Activated B cell treated with CpG ODN at 0.5 μM for 24 hours (primary cell): ENCODE measurements around the gene SPANXN5. TPM values are rescaled to one million over a fixed set of nuclear protein-coding genes. Genes with fewer than 3 reads are reported as not detected.
"Not testable (repeated sequence)": the region's sequence is repeated elsewhere in the genome, so short reads cannot be mapped to it uniquely, and the experiment has no call there.

Experiments
- ATAC-seq: fragments of 200-7000 bp; cut with Tn5 transposase; one replicate; pipeline ENCODE4 v1.10.0; 2021; ENCODE audit warnings: low read depth, mild to moderate bottlenecking, moderate library complexity
- CTCF ChIA-PET: fragments of 350-600 bp; sonication (Branson Sonifier 250); formaldehyde crosslinking; loops from one replicate; lab custom pipeline; 2021; ENCODE audit warnings: antibody characterized with exemption; lab: Charles Lee
- POLR2A ChIA-PET: fragments of 350-600 bp; sonication (Branson Sonifier 250); formaldehyde crosslinking; loops from one replicate; lab custom pipeline; 2021; ENCODE audit warnings: antibody characterized with exemption; lab: Charles Lee
- DNase-seq: peaks from one replicate; pipeline ENCODE4 v3.0.0; 2022
- H3K27ac Mint-ChIP-seq: one replicate; pipeline ENCODE4 v1.8.0; 2020; ENCODE audit warnings: mixed read lengths
- H3K27me3 Mint-ChIP-seq: one replicate; pipeline ENCODE4 v1.8.0; 2021; ENCODE audit warnings: mixed read lengths
- H3K36me3 Mint-ChIP-seq: one replicate; pipeline ENCODE4 v1.8.0; 2021; ENCODE audit warnings: low read depth, mixed read lengths
- H3K4me1 Mint-ChIP-seq: one replicate; pipeline ENCODE4 v1.8.0; 2021; ENCODE audit warnings: mixed read lengths
- H3K4me3 Mint-ChIP-seq: one replicate; pipeline ENCODE4 v1.8.0; 2020; ENCODE audit warnings: mild to moderate bottlenecking, mixed read lengths
- H3K9me3 Mint-ChIP-seq: one replicate; pipeline ENCODE4 v1.8.0; 2020; ENCODE audit warnings: mixed read lengths
- CTCF ChIP-seq: fragments of 200-600 bp; IDR thresholded peaks from one replicate; pipeline ENCODE4 v1.8.0; 2022; ENCODE audit warnings: antibody characterized with exemption, mild to moderate bottlenecking
- intact Hi-C: fragments of 100-400 bp; cut with micrococcal nuclease; formaldehyde crosslinking; loops from one replicate; pipeline ENCODE4 v1.15.1; 2024
- total RNA-seq: library from RNA; stranded (reverse); gene quantifications from 2 replicates; pipeline ENCODE4 v1.2.3, GENCODE V29; 2022

SPANXN5 gene
- total RNA-seq: not detected in 2 replicates

GRCh38 chrX:52797327-52797726, at the start of gene SPANXN5:
Gene SPANXN5, minus strand, starts transcription at chrX:52797427. Its CDS starts 79 bp downstream, at chrX:52797348.
- H3K27ac Mint-ChIP-seq, DNase-seq, POLR2A ChIA-PET, H3K27me3 Mint-ChIP-seq, H3K4me1 Mint-ChIP-seq, intact Hi-C loops, H3K9me3 Mint-ChIP-seq, ATAC-seq, H3K36me3 Mint-ChIP-seq, H3K4me3 Mint-ChIP-seq, CTCF ChIA-PET: not testable (repeated sequence)

- H3K4me3 Mint-ChIP-seq, H3K27ac Mint-ChIP-seq, DNase-seq, POLR2A ChIA-PET, H3K36me3 Mint-ChIP-seq, ATAC-seq, intact Hi-C loops, CTCF ChIA-PET, H3K4me1 Mint-ChIP-seq, H3K9me3 Mint-ChIP-seq, H3K27me3 Mint-ChIP-seq: not testable (repeated sequence)
Observed at GRCh38 chrX:52843619-52844018, 46.4 kb upstream of the SPANXN5 start.

DNA sequence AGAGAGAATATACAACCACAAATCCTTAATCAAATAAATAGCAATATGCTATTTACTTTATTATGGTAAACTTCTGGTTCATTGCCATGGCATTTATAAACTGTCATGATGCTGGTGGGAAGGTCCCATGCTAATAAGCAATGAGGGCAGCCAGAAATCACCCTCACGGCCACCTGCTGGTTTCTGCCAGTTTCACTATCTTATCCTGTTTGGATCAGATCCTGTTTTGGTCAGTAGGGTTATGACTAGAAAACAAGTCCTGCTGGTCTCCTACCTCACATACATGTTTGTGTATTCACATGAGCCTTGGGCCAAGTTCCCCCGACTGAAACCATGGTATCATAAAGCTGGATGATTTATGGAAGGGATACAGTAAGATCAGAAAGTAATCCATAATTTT, 41.9 kb upstream of the SPANXN5 start:
- ATAC-seq (no peak), DNase-seq (no peak)
- intact Hi-C loops: no loop called here
- CTCF ChIA-PET: no interaction called here
- POLR2A ChIA-PET: no interaction called here
- Mint-ChIP-seq H3K27ac (no peak overlapping the region), H3K4me1 (no peaks in the 10 kb centered on the region), H3K9me3 (no peaks in the 10 kb centered on the region), H3K36me3 (no peaks in the 10 kb centered on the region), H3K27me3 (peaks cover 2% of the 10 kb centered on the region), H3K4me3 (no peak overlapping the region)
- TF ChIP-seq CTCF: no peak

DNA sequence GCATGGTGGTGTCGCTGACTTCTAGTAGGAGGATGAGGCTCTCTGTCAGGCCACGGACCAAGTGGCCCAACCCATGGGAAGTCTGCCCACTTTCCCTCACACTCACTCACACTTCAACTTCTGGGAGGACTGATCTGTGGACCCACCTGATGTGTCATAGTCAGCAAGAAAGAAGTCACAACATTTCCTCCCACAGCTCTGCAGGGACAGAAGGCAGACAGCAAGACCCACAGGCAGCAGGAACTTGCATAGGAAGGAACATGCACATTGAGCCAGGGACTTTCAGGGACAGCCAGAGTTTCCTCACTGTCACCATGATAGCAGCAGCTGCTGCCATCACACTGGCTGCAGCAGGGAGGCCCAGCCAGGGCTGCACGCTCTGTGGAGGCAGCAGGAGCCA, 33.3 kb upstream of the SPANXN5 start:
- ChIA-PET POLR2A (no interaction called here), CTCF (no interaction called here)
- Mint-ChIP-seq H3K4me3 (no peak overlapping the region), H3K9me3 (no peaks in the 10 kb centered on the region), H3K4me1 (no peaks in the 10 kb centered on the region), H3K27me3 (no peaks in the 10 kb centered on the region), H3K36me3 (no peaks in the 10 kb centered on the region), H3K27ac (no peak overlapping the region)
- DNase-seq (no peak), ATAC-seq (no peak)
- intact Hi-C loops: no loop called here
- no peak for TF ChIP-seq CTCF

- intact Hi-C loops: no loop called here
- POLR2A ChIA-PET: no interaction called here
- no peak overlapping the region for H3K4me3 Mint-ChIP-seq
- CTCF ChIA-PET: no interaction called here
- no peaks in the 10 kb centered on the region for H3K36me3 Mint-ChIP-seq
- H3K27ac Mint-ChIP-seq: no peak overlapping the region
- no peak for DNase-seq
- TF ChIP-seq CTCF: no peak
- no peaks in the 10 kb centered on the region for H3K4me1 Mint-ChIP-seq
- H3K27me3 Mint-ChIP-seq: no peaks in the 10 kb centered on the region
- H3K9me3 Mint-ChIP-seq: no peaks in the 10 kb centered on the region
- ATAC-seq: no peak
Observed at GRCh38 chrX:52824608-52825007, 27.4 kb upstream of the SPANXN5 start.

DNA sequence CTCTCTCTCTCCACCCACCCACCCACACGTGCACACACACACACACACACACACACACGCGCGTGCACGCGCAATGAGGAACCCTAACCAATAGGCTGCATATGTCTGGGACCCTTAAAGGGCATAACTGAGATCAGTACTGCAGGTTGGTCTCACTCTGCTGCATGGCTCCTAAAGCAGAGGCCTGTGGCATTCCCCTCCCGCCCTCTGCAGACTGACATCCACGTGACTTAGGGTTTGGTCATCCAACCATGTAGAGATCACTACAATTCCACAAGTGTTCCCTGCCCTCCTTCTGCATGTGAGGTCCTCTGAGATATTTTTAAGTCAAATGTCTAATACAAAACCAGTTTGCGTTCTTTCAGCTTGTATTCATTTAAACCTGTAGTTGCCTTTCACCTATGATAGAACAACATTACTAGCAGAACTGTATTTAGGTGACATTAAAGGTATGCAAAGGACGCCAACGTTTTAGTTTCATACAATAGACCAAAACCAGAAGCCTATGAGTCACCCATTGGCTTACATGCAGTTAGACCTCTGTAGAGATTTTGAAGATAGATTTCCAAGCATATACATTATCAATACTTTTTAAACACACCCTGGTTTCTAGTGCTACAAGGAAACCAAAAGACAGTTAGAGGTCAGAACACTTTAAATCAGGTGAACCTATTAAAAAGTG, 24.0 kb upstream of the SPANXN5 start:
- Mint-ChIP-seq H3K27me3 (no peaks in the 10 kb centered on the region), H3K4me1 (no peaks in the 10 kb centered on the region), H3K27ac (no peak overlapping the region), H3K9me3 (no peaks in the 10 kb centered on the region), H3K36me3 (no peaks in the 10 kb centered on the region), H3K4me3 (no peak overlapping the region)
- intact Hi-C loops: no loop called here
- CTCF ChIA-PET: no interaction called here
- no peak for TF ChIP-seq CTCF
- ATAC-seq (no peak), DNase-seq (no peak)
- POLR2A ChIA-PET: no interaction called here
